GM19468 (cell line): Measurements from ENCODE around the gene STARD8.
"Not testable (repeated sequence)": the region's sequence is repeated elsewhere in the genome, so short reads cannot be mapped to it uniquely, and the experiment has no call there.

ENCODE experiments used
- ATAC-seq: cut with Tn5 transposase; IDR thresholded peaks from one replicate; pipeline ENCODE4 v1.9.1; 2021; ENCODE audit warnings: mild to moderate bottlenecking, moderate library complexity, moderate number of reproducible peaks; ENCODE audit not compliant: unreplicated experiment; ENCODE audit errors: extremely low read depth

The STARD8 gene, protein sequence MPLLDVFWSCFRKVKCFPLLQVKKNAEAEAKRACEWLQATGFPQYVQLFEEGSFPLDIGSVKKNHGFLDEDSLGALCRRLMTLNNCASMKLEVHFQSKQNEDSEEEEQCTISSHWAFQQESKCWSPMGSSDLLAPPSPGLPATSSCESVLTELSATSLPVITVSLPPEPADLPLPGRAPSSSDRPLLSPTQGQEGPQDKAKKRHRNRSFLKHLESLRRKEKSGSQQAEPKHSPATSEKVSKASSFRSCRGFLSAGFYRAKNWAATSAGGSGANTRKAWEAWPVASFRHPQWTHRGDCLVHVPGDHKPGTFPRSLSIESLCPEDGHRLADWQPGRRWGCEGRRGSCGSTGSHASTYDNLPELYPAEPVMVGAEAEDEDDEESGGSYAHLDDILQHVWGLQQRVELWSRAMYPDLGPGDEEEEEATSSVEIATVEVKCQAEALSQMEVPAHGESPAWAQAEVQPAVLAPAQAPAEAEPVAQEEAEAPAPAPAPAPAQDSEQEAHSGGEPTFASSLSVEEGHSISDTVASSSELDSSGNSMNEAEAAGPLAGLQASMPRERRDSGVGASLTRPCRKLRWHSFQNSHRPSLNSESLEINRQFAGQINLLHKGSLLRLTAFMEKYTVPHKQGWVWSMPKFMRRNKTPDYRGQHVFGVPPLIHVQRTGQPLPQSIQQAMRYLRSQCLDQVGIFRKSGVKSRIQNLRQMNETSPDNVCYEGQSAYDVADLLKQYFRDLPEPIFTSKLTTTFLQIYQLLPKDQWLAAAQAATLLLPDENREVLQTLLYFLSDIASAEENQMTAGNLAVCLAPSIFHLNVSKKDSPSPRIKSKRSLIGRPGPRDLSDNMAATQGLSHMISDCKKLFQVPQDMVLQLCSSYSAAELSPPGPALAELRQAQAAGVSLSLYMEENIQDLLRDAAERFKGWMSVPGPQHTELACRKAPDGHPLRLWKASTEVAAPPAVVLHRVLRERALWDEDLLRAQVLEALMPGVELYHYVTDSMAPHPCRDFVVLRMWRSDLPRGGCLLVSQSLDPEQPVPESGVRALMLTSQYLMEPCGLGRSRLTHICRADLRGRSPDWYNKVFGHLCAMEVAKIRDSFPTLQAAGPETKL

DNA sequence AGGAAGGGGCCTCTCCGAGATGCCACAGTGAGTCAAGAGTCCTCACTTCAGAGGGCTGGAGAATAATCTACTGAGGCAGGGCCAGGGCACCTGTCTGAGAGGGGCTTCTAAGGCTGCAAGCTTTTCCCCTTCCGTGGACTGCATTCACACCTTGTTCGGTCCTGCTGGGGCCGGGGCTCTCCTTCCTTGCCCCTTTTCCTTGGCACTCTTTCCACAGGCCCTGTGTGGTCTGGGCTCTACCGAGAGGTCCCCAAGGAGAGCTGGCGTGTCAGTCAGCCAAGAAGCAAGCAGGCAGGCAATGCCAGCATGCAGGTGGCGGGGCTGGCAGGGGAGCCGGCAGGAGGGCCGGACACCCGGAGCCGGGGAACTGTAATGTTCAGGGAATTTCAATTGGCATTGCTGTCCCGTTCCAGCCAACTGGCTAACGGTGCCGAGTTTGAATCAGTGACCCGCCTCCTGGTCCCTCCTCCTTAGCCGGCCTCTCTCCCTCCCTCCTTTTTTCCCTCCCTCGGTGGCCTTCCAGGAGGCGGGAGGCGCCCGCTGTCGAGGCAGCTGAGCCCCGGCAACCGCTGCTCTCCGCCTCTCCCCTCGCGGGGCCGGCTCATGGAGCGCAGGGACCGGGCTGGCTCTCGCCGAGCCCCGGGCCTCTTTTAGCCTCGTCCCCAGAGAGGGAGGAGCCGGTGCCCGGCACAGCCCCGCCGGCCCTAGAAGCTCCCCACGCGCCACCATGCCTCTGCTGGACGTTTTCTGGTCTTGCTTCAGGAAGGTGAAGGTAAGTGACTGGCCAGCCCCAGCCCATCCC, at the start of gene STARD8:
STARD8 (plus strand) TSS at position 511 of the 802 bp plus-strand sequence; CDS start at position 728, 217 bp downstream.
- no peak for ATAC-seq

DNA sequence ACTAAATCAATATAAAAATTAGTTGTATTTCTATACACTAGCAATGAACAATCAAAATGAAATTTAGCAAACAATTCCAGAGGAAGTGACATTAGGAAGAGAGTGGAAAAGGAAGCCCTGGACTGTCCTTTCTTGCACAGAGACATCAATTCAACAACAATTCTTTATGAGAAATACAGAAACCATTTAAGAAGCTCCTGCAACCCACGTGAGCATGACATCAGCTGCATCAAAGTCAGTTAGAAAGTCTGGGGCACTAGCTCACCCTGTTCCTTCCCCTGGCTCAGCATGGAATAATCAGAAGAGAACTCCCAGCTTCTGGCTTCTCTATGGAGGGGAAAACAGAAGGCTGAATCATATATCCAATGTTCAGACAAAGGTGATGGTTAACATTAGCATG, 48.6 kb upstream of the STARD8 start:
- no peak for ATAC-seq

DNA sequence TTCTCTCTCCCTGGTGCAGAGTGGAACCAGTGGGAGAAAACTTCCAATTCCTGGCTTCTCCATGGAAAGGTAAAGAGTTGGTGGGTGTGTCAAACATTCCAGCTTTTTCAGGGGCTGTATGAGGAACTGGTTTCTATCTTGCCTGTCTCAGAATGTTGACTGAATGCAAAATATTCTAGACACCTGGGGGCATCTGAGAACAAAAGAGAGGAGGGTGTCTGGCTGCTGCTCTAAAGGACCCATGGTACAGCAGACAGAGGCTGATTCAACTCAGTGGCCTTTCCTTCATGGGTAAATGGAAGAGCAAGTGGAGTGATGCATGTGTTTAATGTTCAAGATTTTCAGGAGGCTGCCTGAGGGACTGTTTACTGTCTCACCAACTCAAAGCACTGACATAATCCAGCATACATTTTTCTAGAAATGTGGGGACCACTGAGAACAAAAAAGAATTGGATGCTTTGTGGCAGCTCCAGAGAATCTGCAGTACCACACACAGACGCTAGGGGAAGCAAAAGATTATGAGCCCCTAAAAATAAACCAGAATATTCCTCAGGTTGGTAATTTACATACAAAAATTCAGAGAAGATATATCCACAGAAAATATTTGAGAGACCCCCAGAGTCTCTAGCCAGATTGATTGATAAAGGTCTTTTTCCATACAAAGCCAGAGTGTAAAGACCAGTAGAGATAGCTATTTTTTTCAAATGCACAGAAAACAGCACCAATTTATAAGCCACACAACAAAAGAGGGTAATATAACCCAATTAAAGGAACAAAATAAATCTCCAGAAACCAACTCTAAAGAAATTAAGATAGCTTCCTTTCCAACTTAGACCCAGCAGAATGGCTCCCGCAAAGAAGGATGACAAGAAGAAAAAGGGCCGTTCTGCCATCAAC, 48.0 kb upstream of the STARD8 start:
- ATAC-seq: no peak

DNA sequence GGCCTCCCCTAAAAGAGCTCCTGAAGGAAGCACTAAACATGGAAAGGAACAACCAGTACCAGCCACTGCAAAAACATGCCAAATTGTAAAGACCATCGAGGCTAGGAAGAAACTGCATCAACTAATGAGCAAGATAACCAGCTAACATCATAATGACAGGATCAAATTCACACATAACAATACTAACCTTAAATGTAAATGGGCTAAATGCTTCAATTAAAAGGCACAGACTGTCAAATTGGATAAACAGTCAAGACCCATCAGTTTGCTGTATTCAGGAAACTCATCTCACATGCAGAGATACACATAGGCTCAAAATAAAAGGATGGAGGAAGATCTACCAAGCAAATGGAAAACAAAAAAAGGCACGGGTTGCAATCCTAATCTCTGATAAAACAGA, 43.2 kb upstream of the STARD8 start:
- not testable (repeated sequence) for ATAC-seq

DNA sequence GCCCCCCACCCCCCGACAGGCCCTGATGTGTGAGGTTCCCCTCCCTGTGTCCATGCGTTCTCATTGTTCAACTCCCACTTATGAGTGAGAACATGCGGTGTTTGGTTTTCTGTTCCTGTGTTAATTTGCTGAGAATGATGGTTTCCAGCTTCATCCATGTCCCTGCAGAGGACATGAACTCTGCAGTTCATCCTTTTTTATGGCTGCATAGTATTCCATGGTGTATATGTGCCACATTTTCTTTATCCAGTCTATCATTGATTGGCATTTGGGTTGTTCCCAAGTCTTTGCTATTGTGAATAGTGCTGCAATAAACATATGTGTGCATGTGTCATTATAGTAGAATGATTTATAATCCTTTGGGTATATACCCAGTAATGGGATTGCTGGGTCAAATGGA, 32.7 kb upstream of the STARD8 start:
- ATAC-seq: not testable (repeated sequence)

DNA sequence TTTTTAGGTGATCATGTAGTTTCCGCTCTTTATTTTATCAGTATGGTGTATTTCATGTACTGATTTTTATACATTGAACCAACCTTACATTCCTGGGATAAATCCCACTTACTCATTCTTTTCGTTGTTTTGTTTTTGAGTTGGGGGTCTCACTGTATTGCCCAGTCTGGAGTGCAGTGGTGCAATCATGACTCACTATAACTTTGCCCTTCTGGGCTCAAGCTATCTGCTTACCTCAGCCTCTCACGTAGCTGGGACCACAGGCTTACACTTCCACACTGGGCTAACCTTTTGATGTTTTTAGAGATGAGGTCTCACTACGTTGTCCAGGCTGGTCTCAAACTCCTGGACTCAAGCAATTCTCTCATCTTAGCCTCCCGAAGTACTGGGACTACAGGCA, 19.5 kb upstream of the STARD8 start:
- no peak for ATAC-seq

DNA sequence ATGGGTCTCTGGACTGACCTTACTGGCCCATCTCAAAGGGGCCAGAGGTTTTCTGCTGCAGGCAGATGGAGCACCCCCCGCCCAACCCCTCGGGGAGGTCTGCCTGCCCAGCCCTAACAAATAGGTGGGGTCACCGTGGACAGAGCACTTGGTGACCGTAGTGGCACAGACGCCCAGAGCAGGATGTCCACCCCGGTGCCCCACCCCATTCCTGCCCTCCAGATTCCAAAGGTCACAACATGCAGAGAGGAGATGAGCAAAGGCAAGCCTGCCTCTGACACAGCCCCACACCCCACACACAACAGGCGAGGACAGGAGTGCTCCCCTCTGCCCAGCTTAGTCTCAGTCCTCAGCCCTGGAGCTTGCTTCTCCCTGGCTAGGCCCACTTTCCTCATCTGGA, 17.5 kb upstream of the STARD8 start:
- ATAC-seq: not testable (repeated sequence)

DNA sequence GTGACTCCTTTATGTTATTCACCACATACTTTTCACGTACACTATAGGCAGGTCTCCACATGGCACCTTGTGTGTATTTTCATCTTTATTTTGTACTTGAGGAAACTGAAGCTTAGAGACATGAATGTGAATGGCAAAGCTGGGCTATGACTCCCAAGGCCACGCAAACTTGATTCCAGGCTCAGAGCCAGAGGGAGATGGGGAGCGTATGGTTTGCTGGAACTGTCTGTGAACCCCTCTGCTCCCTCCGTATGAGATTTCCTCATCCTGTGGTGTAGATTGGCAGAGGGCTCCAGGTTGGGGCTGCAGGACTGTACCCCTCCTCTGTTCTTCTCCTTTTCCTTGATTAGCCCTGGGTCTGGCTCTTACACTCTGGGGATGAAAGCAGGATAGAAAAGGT, 16.1 kb upstream of the STARD8 start:
- ATAC-seq: no peak

DNA sequence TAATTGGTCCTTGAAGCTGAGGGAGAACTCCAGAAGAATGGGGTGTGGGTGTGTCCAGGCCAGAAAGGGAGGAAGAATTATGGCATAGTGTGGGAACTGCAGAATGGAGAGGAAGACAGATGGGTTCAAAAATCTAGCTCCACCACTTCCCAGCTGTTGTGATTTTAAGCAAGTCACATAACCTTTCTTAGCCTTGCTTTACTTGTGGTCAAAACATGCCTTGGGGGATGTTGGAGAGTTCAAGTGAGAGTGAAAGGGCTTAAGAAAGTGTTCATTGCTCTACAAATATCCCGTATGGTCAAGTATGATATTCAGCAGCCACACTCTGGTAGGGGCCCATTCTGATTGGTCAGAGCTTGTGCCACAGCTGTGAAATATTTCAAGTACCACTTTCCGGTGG, 15.0 kb upstream of the STARD8 start:
- no peak for ATAC-seq

DNA sequence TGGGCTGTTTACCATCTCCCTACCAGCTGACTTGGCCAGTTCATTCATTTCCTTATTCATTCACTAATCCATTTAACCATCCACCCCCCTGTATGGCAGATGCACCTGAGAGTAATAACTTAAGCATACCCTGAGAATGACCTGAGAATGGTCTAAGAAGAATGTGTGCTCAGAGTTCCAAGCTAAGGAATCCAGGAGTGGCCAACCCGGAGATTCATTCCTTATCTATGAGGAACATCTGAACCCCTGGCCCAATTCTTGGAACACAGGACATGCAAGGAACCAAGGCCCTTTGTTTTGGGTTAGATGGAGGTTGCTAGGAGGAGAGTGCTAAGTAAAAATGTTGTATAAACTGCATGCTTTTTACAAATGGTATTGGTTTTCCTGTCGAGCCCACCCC, 13.5 kb upstream of the STARD8 start:
- ATAC-seq: no peak

DNA sequence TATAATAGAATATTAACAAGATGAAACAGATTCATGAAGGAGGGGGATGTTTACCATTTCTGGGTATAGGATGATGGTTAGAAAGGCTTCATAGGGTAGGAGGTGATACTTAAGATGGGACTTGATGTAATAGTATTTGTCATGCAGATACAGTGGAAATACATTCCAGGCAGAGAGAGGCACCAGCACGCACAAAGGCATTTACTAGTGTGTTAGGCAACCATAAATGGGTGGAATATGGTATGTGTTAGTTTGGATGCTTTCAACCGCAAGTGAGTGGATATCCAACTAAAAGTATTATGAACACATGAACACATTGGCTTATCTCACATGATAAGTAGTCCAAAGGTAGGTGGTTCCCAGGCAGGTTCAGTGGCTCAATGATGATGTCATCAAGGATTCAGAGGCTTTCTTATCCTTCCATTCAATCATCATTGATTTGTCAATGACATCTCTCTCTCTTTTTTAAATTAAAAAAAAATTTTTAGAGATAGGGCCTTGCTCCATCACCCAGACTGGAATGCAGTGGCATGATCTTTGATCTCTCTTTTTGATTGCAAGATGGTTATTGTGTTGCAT, 12.7 kb upstream of the STARD8 start:
- no peak for ATAC-seq

DNA sequence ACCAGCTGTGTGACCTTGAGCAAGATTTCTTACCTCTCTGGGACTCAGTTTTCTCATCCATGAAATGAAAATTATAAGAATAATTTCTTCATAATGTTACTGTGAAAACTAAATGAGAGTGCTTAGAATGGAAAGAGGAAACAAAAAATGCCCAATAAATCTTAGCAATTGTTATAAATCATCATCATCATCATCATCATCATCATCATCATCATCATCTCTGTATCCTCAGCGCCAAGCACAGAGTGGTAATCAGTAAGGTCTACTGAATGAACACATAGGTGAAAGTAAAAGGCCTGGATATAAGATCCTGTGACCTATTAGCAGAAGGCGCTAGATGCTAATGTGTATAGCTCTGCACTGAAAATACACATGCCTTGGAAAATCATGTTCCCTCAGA, 6.8 kb upstream of the STARD8 start:
- no peak for ATAC-seq

DNA sequence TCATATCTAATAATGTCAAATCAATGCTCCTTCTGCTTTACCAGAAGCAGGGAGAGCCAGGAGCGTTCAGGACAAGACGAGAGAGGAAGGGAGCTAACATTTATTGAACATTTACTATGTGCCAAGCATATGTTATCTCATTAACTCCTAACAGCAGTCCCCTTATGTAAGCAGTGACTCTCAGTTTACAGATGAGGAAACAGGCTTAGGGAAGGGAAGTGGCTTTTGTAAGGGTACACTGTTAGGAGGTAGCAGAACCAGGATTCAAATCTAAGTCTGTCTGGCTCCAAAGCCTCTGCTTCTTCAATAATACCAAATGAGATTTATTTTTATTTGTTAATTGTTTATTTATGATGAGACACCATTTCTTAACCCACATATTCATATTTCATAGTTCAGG, 2.6 kb upstream of the STARD8 start:
- ATAC-seq: no peak

DNA sequence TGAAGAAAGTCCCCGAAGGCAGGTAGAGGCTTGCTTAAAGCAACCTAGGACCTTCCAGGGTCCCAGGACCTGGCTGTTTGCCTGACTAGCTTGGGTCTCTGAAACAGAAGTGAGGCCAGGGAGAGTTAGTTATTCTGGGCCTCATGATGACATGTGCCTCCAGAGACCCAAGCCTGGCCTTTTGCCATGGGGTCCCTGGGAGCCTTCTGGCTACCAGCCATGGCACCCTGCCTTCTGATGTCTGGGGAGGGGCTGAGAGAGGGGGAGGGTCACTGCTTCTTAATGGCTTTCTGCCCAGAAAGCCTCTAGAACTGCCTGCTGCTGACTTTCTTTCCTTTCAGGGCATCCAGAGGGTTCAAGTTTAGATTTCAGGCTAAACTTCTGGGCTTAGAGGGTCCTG, 1.0 kb upstream of the STARD8 start:
- ATAC-seq: no peak

DNA sequence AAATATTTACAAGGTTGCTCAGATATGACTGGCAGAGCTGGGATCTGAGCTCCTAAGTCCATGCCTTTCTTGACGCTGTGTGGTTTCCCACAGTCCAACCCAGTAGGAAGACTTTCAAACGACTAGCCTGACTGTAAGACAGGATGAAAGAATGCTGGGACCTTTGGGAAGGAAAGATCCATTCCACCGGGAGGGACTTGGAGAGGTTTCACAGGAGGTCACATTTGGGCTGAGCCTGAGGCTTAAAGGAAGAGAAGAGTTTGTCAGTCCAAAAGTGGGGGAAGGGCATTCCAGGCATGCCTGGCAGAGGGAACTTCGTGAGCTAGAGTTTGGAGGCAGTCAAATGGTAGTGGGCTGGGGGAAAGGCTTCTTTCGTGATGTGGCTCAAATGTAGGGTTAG, 1.5 kb downstream of the STARD8 start:
- ATAC-seq: no peak

DNA sequence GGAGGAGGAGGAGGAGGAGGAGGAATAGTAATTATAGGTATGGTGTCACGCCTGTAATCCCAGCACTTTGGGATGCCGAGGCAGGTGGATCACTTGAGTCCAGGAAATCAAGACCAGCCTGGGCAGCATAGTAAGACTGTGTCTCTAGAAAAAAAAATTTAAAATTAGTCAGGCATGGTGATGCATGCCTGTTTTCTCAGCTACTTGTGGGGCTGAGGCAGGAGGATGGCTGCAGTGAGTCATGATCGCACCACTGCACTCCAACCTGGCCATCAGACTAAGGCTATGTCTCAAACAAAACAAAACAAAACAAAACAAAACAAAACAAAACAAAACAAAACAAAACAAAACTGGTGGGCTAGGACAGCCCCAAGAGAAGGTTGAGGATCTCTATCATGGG, 3.0 kb downstream of the STARD8 start:
- ATAC-seq: no peak

DNA sequence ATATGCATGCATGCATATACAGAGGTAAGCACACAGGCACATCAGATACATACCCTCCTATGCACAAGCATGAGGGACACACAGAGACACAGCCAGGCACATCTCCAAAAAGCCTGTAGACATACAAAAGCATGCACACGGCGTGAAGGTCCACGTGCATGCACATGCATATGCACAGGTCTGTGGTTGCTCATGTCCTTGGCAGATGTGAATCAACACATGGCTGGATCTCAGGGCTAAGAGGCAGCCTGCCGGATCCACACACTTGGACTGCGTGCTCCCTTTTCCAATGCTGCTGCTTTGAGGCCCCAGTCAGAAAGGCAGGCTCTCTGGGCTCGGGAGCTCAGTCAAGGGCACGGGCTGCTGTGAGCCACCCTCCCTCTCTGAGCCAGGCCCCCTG, 3.6 kb downstream of the STARD8 start:
- ATAC-seq: no peak

DNA sequence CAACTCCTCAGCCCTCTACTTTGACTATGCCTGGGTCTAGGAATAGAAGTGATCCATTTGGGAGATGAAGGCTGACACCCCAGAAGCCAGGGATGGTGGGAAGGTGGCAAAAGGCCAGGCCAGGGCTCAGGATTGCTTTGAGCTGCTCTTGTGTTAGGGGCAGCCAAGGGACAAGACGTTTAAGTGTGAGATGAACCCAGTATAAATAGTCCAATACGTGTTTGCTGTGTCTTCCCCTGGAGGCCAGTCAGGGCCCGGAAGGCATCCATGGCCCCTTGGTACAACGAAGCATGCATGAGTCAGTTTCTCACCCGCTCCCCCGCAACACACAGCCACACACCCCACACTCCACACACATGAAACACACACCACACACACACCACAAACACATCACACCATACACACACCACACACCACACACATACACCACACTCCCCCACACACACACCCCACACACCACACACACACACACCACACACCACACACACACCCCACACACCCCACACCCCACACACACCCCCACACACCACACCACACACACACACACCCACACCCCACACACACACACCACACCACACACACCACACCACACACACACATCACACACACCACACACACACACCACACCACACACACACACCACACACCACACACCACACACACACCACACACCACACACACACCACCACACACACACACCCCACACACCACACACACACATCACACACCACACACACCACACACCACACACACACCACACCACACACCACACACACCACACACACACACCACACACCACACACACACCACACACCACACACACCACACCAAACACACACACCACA, 5.1 kb downstream of the STARD8 start:
- ATAC-seq: no peak
